Hepatocyte (in vitro differentiated cells): ENCODE results near the gene RBM47.

Experiments used
- CTCF ChIP-seq: fragments of 200-600 bp; sonication (generic); IDR thresholded peaks from 2 replicates; pipeline ENCODE4 v1.5.1; 2016; ENCODE audit warnings: antibody characterized with exemption, mild to moderate bottlenecking; ENCODE audit not compliant: poor library complexity
- EZH2 ChIP-seq: fragments of 200-600 bp; sonication (generic); IDR thresholded peaks from 2 replicates; pipeline ENCODE4 v1.6.1; 2016; ENCODE audit warnings: antibody characterized with exemption, mild to moderate bottlenecking, borderline replicate concordance

- TF ChIP-seq CTCF (no peak), EZH2 (no peak)
Observed at GRCh38 chr4:40586034-40586433, 43.6 kb downstream of the RBM47 start.
